HepG2 (cell line): Measurements from ENCODE around the gene DDX28. TPM values are rescaled to one million over a fixed set of nuclear protein-coding genes. Genes with fewer than 3 reads are reported as not detected.
"Not testable (repeated sequence)": the region's sequence is repeated elsewhere in the genome, so short reads cannot be mapped to it uniquely, and the experiment has no call there.

Experiments used
- ATAC-seq: fragments of 200-7000 bp; cut with Tn5 transposase; 3 replicates; pipeline ENCODE4 v1.9.1; 2020; ENCODE audit warnings: mild to moderate bottlenecking, moderate library complexity
- BruUV-seq: library from RNA; stranded (reverse); fragments of 400-500 nt; replicated peaks from 2 replicates; lab custom pipeline; 2021; lab: Mats Ljungman, UMichigan
- CTCF ChIA-PET: fragments of 300-600 bp; formaldehyde crosslinking; extraction: SDS; loops from one replicate; lab custom pipeline; 2021; ENCODE audit warnings: low total read pairs, inconsistent platforms, low intra/inter-chr PET ratio; lab: Yijun Ruan, JAX
- POLR2A ChIA-PET: fragments of 350-600 bp; sonication (Branson Sonifier 250); formaldehyde crosslinking; loops from one replicate; lab custom pipeline; 2020; ENCODE audit warnings: antibody characterized with exemption, inconsistent platforms; lab: Yijun Ruan, JAX
- DNase-seq: peaks from one replicate; pipeline ENCODE4 v3.0.0-alpha.2; 2015; ENCODE audit warnings: low spot score
- FAIRE-seq: peaks from 3 replicates; lab custom pipeline; 2011; peaks lifted over from hg19 to GRCh38; lab: Jason Lieb, UNC
- H2AFZ ChIP-seq: one replicate; pipeline ENCODE4 v1.6.1; 2011; ENCODE audit warnings: low read length, inconsistent platforms
- H3K27ac ChIP-seq: fragments of 300-600 bp; 3 replicates; pipeline ENCODE4 v1.8.0; 2011; ENCODE audit warnings: mixed run types, mild to moderate bottlenecking, mixed read lengths, low read length, inconsistent platforms; ENCODE audit not compliant: insufficient read depth; ENCODE audit errors: extremely low read length
- H3K27me3 ChIP-seq, 2 experiments: fragments of 200-600 bp in 1 of 2; 2 replicates in 1 of 2; 3 replicates in 1 of 2; pipeline versions ENCODE4 v1.6.0 to v1.8.0; 2011; ENCODE audit warnings: low read length in 2 of 2, mild to moderate bottlenecking in 2 of 2, moderate library complexity in 2 of 2, inconsistent platforms in 1 of 2; ENCODE audit not compliant: insufficient read depth in 2 of 2, control insufficient read depth in 1 of 2
- H3K36me3 ChIP-seq, 2 experiments: fragments of 200-600 bp in 1 of 2; replicated peaks in 1 of 2; 2 replicates in 1 of 2; 3 replicates in 1 of 2; pipeline versions ENCODE4 v1.5.1 to v1.8.0; 2011; ENCODE audit warnings: low read length in 2 of 2, inconsistent platforms in 1 of 2; ENCODE audit not compliant: insufficient read depth in 2 of 2, control insufficient read depth in 1 of 2
- H3K4me1 ChIP-seq: 2 replicates; pipeline ENCODE4 v1.5.1; 2012; ENCODE audit warnings: low read length, inconsistent platforms; ENCODE audit not compliant: insufficient read depth
- H3K4me2 ChIP-seq: 2 replicates; pipeline ENCODE4 v1.6.0; 2011; ENCODE audit warnings: low read depth, low read length, inconsistent platforms
- H3K4me3 ChIP-seq, 3 experiments: fragments of 200-600 bp in 1 of 3; sonication (generic), shearing (Covaris generic) in 1 of 3; replicated peaks in 1 of 3; 2 replicates each; pipeline ENCODE4 v1.5.1; 2011 to 2016; ENCODE audit warnings: low read length in 3 of 3, inconsistent platforms in 2 of 3, low read depth in 2 of 3, mild to moderate bottlenecking in 2 of 3, control low read depth in 1 of 3, mixed read lengths in 1 of 3; ENCODE audit not compliant: insufficient read depth in 1 of 3
- H3K79me2 ChIP-seq: one replicate; pipeline ENCODE4 v1.6.1; 2011; ENCODE audit warnings: low read length, inconsistent platforms; ENCODE audit not compliant: insufficient read depth
- H3K9ac ChIP-seq: 2 replicates; pipeline ENCODE4 v1.6.0; 2011; ENCODE audit warnings: mild to moderate bottlenecking, low read depth, low read length, inconsistent platforms; ENCODE audit not compliant: insufficient read depth
- H3K9me3 ChIP-seq: 2 replicates; pipeline ENCODE4 v1.5.1; 2012; ENCODE audit warnings: mild to moderate bottlenecking, low read length
- H4K20me1 ChIP-seq: 2 replicates; pipeline ENCODE4 v1.6.0; 2011; ENCODE audit warnings: inconsistent platforms, mild to moderate bottlenecking, low read length, moderate library complexity; ENCODE audit not compliant: insufficient read depth
- CAMTA2 ChIP-seq: sonication (generic); formaldehyde crosslinking; IDR thresholded peaks from 2 replicates; pipeline ENCODE4 v1.4.0; 2020; ENCODE audit warnings: mild to moderate bottlenecking, missing genetic modification reagents, borderline replicate concordance
- HDAC1 ChIP-seq: sonication (generic); formaldehyde crosslinking; IDR thresholded peaks from 2 replicates; pipeline ENCODE4 v1.5.1; 2020; ENCODE audit warnings: mild to moderate bottlenecking, missing genetic modification reagents
- NFYB ChIP-seq: sonication (generic); formaldehyde crosslinking; IDR thresholded peaks from 2 replicates; pipeline ENCODE4 v1.4.0; 2020; ENCODE audit warnings: missing genetic modification reagents
- TGIF2 ChIP-seq: IDR thresholded peaks from 2 replicates; pipeline ENCODE4 v1.6.1; 2016; ENCODE audit warnings: control low read depth, missing compliant biosample characterization
- ZFP1 ChIP-seq: IDR thresholded peaks from 2 replicates; pipeline ENCODE4 v1.6.1; 2016
- WGBS: methylation state at CpG from one replicate; pipeline ENCODE4 v1.1.6; 2017; ENCODE audit warnings: low lambda C conversion rate; 5-methylcytosine and 5-hydroxymethylcytosine counted together
- in situ Hi-C: cut with HindIII; loops from 2 replicates; pipeline ENCODE4 v1.10.0; 2017; ENCODE audit warnings: low pct_unique_long_range_greater_than_20kb; ENCODE audit not compliant: extremely low pct_ligation_motif_present
- intact Hi-C: fragments of 100-400 bp; cut with micrococcal nuclease; formaldehyde crosslinking; loops from one replicate; pipeline ENCODE4 v1.10.0; 2022; ENCODE audit not compliant: unreplicated experiment
- polyA plus RNA-seq, 8 experiments: library from polyadenylated mRNA; depleted of rRNA in 3 of 8; stranded (reverse) in 7 of 8; unstranded in 1 of 8; fragments of >200 nt; fragmentation: Illumina TruSeq in 4 of 8; extraction: Trizol in 4 of 8; gene quantifications; 2 replicates each; pipeline versions ENCODE4 v1.2.1 to v1.2.3, GENCODE V29; 2011 to 2016; ENCODE audit warnings: low read depth in 4 of 8, missing spikeins in 1 of 8, mixed read lengths in 1 of 8; ENCODE audit not compliant: insufficient read depth in 1 of 8
- total RNA-seq, 5 experiments: library from RNA; depleted of rRNA; stranded (reverse); fragments of >200 nt; fragmentation: Illumina TruSeq; extraction: Trizol; gene quantifications; 2 replicates each; pipeline ENCODE4 v1.2.3, GENCODE V29; 2016; ENCODE audit warnings: low read depth in 1 of 5
- TF ChIP-seq, protein P1 (sequence below): sonication (generic); formaldehyde crosslinking; IDR thresholded peaks from 2 replicates; pipeline ENCODE4 v1.4.0; 2020; ENCODE audit warnings: missing genetic modification reagents
- TF ChIP-seq, protein P2 (sequence below): sonication (generic); formaldehyde crosslinking; IDR thresholded peaks from 2 replicates; pipeline ENCODE4 v1.4.0; 2020; ENCODE audit warnings: missing genetic modification reagents
- TF ChIP-seq, protein P3 (sequence below): sonication (generic); formaldehyde crosslinking; IDR thresholded peaks from 2 replicates; pipeline ENCODE4 v1.5.1; 2020; ENCODE audit warnings: mild to moderate bottlenecking, missing genetic modification reagents, moderate library complexity
- TF ChIP-seq, protein P4 (sequence below): sonication (generic); formaldehyde crosslinking; IDR thresholded peaks from 2 replicates; pipeline ENCODE4 v1.5.0; 2020; ENCODE audit warnings: missing genetic modification reagents

The DDX28 gene
- total and polyA plus RNA-seq, 2 of the 13 experiments (the other 11 are each of a cell fraction or from before 2014, with no cell fraction given), result 14.1 to 16.4 TPM

DNA sequence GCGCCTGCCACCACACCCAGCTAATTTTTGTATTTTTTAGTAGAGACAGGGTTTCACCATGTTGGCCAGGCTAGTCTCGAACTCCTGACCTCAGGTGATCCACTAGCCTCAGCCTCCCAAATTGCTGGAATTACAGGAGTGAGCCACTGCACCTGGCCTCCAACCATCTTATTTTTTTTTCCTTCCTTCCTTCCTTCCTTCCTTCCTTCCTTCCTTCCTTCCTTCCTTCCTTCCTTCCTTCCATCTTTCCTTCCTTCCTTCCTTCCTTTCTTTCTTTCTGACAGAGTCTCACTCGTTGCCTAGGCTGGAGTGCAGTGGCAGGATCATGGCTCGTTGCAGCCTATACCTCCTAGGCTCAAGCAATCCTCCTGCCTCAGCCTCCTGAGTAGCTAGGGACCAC lies 13.2 kb downstream of the DDX28 start:
- H3K4me3 ChIP-seq, H3K27ac ChIP-seq, H3K9me3 ChIP-seq, H4K20me1 ChIP-seq, DNase-seq, in situ Hi-C loops, H3K79me2 ChIP-seq, H2AFZ ChIP-seq, H3K36me3 ChIP-seq, POLR2A ChIA-PET, H3K4me2 ChIP-seq, FAIRE-seq, BruUV-seq, H3K9ac ChIP-seq, CTCF ChIA-PET, ATAC-seq, intact Hi-C loops: not testable (repeated sequence)
- Histone ChIP-seq H3K4me1 (peaks cover 18% of the 10 kb centered on the region), H3K27me3 (peaks cover 0 to 21% of the 10 kb centered on the region in 2 experiments; a peak in 3 of 5 replicates)
- 9% methylated on average over 4 of the region's 4 CpGs for WGBS

DNA sequence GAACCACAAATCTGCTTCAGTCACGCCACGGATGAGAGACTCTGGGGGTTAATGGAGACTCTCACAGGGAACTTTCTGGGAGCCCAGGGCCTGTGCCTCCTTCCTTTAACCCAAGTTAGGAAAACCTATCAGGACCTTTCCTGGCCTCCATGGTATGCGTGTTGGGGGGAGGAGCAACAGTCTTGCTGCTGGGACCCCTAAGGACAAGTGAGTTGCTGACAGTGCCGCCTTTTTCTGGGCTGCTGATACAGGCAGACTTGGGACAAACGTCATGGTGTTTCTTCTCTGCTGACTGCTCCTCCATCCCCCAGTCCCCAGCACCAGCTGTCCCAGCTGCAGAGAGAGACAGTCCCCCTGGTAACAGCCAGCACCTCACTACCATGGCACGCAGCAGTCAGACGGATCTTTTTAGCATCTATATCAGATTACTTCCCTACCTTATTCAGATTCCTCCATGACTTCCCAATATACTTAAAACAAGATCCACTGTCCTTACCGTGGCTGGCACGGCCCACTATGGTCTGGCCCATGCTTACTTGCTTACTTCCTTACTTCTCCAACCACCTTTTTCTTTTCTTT lies 13.8 kb downstream of the DDX28 start:
- Histone ChIP-seq H3K36me3 (no peaks in the 10 kb centered on the region), H3K27ac (no peak overlapping the region), H3K4me3 (no peak overlapping the region), H3K4me2 (no peak overlapping the region), H3K79me2 (no peaks in the 10 kb centered on the region), H3K9me3 (no peaks in the 10 kb centered on the region), H2AFZ (no peak overlapping the region), H4K20me1 (no peaks in the 10 kb centered on the region), H3K27me3 (peaks cover 0 to 19% of the 10 kb centered on the region in 2 experiments; a peak in 3 of 5 replicates), H3K4me1 (peaks cover 19% of the 10 kb centered on the region), H3K9ac (no peak overlapping the region)
- 57% methylated on average over 8 of the region's 9 CpGs for WGBS
- CTCF ChIA-PET, result no interaction called here
- POLR2A ChIA-PET, result no interaction called here
- intact Hi-C loops, result no loop called here
- FAIRE-seq (no peak), ATAC-seq (no peak), DNase-seq (no peak)
- in situ Hi-C loops, result no loop called here
- BruUV-seq, result no TSS peak
- TF ChIP-seq, protein P1, sequence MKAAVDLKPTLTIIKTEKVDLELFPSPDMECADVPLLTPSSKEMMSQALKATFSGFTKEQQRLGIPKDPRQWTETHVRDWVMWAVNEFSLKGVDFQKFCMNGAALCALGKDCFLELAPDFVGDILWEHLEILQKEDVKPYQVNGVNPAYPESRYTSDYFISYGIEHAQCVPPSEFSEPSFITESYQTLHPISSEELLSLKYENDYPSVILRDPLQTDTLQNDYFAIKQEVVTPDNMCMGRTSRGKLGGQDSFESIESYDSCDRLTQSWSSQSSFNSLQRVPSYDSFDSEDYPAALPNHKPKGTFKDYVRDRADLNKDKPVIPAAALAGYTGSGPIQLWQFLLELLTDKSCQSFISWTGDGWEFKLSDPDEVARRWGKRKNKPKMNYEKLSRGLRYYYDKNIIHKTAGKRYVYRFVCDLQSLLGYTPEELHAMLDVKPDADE (CRISPR knock-in tag), result no peak
- TF ChIP-seq, protein P2, sequence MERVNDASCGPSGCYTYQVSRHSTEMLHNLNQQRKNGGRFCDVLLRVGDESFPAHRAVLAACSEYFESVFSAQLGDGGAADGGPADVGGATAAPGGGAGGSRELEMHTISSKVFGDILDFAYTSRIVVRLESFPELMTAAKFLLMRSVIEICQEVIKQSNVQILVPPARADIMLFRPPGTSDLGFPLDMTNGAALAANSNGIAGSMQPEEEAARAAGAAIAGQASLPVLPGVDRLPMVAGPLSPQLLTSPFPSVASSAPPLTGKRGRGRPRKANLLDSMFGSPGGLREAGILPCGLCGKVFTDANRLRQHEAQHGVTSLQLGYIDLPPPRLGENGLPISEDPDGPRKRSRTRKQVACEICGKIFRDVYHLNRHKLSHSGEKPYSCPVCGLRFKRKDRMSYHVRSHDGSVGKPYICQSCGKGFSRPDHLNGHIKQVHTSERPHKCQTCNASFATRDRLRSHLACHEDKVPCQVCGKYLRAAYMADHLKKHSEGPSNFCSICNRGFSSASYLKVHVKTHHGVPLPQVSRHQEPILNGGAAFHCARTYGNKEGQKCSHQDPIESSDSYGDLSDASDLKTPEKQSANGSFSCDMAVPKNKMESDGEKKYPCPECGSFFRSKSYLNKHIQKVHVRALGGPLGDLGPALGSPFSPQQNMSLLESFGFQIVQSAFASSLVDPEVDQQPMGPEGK (CRISPR knock-in tag), result no peak
- TF ChIP-seq ZFP1, result no peak
- no peak for TF ChIP-seq HDAC1 (CRISPR knock-in tag)
- no peak for TF ChIP-seq CAMTA2
- TF ChIP-seq NFYB, result no peak
- TF ChIP-seq, protein P3, sequence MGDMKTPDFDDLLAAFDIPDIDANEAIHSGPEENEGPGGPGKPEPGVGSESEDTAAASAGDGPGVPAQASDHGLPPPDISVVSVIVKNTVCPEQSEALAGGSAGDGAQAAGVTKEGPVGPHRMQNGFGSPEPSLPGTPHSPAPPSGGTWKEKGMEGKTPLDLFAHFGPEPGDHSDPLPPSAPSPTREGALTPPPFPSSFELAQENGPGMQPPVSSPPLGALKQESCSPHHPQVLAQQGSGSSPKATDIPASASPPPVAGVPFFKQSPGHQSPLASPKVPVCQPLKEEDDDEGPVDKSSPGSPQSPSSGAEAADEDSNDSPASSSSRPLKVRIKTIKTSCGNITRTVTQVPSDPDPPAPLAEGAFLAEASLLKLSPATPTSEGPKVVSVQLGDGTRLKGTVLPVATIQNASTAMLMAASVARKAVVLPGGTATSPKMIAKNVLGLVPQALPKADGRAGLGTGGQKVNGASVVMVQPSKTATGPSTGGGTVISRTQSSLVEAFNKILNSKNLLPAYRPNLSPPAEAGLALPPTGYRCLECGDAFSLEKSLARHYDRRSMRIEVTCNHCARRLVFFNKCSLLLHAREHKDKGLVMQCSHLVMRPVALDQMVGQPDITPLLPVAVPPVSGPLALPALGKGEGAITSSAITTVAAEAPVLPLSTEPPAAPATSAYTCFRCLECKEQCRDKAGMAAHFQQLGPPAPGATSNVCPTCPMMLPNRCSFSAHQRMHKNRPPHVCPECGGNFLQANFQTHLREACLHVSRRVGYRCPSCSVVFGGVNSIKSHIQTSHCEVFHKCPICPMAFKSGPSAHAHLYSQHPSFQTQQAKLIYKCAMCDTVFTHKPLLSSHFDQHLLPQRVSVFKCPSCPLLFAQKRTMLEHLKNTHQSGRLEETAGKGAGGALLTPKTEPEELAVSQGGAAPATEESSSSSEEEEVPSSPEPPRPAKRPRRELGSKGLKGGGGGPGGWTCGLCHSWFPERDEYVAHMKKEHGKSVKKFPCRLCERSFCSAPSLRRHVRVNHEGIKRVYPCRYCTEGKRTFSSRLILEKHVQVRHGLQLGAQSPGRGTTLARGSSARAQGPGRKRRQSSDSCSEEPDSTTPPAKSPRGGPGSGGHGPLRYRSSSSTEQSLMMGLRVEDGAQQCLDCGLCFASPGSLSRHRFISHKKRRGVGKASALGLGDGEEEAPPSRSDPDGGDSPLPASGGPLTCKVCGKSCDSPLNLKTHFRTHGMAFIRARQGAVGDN (CRISPR knock-in tag), result no peak
- TF ChIP-seq, protein P4, sequence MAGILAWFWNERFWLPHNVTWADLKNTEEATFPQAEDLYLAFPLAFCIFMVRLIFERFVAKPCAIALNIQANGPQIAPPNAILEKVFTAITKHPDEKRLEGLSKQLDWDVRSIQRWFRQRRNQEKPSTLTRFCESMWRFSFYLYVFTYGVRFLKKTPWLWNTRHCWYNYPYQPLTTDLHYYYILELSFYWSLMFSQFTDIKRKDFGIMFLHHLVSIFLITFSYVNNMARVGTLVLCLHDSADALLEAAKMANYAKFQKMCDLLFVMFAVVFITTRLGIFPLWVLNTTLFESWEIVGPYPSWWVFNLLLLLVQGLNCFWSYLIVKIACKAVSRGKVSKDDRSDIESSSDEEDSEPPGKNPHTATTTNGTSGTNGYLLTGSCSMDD (CRISPR knock-in tag), result no peak
- no peak for TF ChIP-seq TGIF2 (CRISPR knock-in tag)
